DMS114 treated with DMSO at 0.1 percent for 48 hours (cell line): ENCODE data around the gene KIF25.

Experiments used
- DNase-seq: peaks from one replicate; lab custom pipeline; 2025; ENCODE audit not compliant: unreplicated experiment; lab: John Stamatoyannopoulos, UW

Gene KIF25

DNA sequence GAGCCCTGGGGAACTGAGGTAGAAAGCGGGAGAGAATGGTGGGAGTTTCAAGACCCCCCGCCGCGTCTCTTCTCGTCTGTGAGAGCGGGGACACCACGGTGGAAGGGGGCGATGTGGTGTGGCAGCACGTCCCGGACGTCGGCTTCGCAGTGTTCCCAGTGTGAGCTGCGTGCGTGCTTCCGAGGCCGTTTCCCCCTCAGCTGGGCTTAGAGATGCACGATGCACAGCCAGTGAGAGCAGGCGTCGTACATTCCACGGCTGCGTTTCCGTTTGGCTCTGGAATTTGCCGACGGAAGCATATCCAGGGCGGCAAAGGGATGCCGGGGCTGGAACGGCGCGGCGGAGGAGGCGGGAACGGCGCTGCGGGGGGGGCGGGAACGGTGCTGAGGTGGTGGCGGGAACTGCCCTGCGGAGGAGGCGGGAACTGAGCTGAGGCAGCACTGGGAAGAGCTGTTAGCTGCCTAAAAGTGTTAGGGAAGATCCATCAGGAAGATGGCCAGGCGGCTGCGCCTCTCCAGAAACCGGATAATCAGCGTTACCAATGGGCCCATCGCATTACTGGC is 37.7 kb downstream of the KIF25 start:
- peak; percentile 26 for DNase-seq

DNA sequence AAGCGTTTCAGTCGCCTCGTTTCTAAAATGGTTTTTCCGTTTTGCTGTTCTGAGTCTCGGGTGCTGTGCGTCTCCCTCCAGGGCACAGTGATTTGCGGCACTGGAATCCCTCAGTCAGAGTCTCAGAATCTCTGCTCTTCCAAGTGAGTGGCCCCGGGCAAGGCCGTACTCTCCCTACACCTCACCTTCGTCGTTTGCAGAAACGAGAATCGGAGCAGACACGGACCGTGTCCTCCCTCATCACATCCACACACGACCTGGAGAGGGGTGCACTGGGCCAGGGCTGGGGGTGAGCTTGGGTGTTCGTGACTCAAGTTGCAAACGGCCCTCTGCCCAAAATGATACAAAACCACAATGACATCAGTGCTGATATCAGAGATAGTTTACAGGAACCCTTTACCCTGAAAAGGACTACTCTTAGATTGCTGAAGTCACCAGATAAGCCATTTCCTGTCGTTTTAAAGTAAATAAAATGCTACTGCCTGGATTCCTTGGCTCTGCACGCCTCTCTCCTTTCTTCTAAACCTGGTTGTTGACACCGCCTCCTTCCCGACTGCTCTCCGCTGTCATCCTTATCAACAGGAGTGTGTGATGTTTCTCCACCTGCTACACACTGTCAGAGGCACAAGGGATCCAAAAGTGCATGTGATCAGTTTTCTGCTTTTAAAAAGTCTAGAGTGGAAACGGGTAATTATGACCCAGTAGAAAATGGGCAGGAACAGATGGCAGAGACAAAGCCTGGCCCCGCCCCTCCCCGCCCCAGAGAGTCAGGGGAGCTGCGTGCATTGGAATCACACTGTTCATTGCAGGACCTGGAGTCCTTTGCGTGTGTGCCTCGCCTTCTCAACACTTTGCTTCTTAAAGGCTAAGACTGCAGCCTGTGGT is 38.4 kb downstream of the KIF25 start:
- peak; percentile 24 for DNase-seq

DNA sequence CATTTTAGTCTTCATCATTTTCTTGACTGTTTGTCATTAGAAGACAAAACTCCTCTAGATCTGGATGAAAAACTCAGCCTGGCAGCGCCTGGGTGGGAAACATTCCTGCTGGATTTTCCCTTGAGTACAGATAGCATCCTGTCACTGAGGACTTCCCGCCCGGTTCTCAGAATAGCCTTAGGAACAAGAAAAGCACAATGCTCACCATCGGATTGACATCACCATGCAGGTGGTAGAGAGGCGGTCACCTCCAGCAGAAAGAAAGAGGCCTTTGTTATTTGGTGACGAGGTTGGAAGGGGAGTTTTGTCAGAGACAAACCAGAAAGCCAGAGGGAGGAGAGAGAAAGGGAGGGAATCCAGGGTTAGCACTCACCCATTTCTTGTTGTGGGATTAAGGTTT is 39.8 kb downstream of the KIF25 start:
- DNase-seq = no peak

DNA sequence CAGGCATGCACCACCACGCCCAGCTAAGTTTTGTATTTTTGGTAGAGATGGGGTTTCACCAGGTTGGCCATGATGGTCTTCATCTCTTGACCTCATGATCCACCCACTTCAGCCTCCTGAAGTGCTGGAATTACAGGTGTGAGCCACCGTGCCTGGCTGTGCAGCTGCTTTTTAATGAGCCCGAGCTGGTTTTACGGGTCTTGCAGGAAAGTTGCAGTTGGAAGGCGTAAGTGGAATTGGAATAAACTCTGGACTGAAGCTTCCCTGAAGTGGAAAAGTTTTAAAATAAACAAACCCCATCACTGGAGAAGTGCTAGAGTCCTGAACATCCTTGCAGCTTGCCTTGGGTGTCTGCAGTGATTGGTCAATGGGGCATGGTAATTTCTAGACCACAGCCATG is 40.4 kb downstream of the KIF25 start:
- no peak for DNase-seq

DNA sequence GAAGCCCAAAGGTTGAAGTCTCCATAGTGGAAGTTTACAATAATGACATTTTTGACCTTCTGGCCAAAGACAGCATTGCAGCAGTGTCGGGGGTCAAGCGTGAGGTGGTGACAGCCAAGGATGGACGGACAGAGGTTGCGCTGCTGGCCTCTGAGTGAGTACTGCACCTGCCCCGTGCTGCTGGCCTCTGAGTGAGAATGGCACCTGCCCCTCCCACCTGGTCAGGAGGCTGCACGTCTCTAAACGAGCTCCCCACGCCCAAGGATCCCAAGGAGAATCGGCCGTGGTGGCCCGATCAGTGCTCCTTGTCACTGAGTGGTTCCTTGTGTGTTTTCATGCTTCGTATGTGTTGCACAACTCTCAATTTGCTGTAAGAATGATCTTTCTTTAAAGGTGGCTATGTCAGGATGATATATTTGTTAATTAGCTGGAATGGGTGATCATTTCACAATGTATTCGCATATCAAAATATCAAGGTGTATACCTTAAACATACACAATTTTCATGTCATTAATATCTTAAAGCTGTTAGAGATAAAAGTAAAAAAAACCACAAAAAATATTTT is 41.2 kb downstream of the KIF25 start:
- no peak for DNase-seq

DNA sequence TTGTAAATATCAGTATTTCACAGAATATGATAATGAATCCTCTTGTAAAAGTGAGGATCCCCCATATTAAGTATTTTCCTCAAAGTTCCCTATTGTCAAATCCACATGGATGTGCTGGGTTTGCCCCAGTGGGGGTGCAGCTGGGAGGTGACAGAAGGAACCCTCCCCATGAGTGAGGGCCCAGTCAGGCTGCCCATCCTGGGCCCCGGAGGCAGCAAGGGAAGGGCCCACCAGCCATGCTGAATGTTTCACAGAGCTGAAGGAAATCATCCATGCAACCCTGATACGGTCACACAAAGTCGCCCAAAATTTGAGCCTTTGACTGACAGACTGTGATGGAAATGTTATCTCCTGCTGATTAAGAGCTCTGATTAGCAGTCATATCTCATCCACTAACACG is 41.8 kb downstream of the KIF25 start:
- no peak for DNase-seq

DNA sequence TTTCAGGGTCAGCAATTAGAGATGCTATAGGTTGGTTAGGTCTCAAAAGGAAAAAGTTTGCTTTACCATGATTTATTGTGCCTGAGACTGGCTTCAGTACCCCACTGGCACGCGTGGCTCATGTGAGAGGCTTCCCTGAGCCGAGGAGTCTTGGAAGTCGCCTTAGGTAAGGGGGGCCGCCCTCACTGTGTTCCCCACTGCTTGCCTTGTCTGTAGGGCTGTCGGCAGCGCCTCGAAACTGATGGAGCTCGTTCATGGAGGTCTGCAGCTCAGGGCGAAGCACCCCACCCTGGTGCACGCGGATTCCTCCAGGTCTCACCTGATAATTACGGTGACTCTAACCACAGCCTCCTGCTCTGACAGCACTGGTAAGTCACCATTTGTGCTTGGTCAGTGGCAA is 42.4 kb downstream of the KIF25 start:
- DNase-seq = no peak

DNA sequence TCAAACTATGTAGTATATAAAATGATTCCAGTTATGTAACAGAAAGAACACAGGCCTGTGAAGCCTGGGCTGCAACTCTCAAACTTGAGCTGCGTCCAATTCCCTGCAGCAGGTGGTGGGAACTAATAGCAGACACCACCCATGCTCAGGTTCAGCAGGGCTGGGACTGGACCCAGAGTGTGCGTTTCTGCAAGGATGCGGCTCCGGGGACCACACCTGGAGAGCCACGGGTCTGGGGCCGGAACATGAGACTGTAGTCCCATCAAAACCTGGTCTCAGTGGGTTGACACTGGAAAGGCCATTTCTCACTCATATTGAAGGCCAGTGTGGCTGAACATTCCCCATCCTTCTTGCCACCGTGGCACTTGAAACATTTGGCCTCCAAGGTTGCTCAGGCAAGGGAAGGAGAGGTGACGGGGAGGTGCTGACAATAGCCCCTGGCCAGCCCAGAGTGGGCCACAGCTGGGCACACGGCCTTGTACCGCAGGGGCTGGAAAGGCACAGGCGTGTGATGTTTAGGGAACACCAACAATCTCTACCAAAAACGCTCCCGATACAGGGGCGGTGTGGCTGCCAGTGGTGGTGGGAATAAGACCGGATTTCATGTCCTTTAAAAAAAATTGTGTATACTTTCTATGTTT is 43.5 kb downstream of the KIF25 start:
- DNase-seq = no peak

DNA sequence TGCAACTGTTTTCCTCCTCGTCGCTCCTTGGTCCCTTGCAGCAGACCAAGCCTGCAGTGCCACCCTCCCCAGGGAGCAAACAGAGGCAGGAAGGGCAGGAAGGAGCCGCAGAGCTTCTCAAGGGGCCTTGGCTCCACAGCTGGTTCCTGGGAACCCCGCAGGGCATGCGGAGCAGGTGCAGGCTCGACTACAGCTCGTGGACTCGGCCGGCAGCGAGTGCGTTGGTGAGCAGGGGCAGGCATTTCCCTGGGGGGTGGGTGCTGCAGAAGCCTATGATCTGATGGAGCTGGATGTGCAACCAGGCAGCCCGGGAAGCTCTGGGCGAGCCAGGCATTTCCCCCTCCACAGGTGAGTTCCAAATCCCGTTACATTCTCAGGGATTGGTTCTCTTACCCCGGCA is 44.5 kb downstream of the KIF25 start:
- no peak for DNase-seq

DNA sequence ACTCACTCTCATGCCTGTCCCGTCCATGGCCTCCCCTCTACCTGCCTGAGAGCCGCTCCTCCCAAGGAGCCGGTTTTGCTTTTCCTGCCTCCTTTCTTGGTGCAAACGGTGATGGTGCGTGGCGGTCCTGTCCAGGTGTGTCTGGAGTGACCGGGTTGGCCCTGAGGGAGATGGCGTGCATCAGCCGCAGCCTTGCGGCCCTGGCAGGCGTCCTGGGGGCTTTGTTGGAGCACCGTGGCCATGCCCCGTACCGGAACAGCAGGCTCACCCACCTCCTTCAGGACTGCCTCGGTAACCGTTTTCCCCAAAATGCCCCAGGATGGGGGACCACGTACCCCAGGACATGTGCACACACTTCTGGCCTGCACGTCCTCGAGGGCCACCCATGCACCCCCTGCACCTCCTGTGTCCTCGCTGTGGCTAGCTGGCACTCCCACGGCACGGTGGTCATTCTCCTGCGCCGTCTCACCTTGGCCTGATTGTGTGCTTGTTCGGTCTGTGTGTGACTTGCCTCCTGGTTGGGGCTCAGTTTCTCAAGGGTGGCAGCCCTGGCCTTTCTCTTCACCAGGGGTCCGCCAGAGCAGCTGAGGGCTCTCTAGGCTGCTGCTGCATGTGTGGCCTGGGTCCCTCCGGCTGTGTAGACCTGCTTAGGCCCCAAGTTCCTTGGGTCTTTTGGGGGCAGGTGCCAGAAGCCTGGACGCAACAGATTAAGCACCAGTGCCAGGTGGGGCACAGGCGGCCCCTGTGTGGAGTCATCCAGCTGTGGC is 45.1 kb downstream of the KIF25 start:
- DNase-seq = no peak

DNA sequence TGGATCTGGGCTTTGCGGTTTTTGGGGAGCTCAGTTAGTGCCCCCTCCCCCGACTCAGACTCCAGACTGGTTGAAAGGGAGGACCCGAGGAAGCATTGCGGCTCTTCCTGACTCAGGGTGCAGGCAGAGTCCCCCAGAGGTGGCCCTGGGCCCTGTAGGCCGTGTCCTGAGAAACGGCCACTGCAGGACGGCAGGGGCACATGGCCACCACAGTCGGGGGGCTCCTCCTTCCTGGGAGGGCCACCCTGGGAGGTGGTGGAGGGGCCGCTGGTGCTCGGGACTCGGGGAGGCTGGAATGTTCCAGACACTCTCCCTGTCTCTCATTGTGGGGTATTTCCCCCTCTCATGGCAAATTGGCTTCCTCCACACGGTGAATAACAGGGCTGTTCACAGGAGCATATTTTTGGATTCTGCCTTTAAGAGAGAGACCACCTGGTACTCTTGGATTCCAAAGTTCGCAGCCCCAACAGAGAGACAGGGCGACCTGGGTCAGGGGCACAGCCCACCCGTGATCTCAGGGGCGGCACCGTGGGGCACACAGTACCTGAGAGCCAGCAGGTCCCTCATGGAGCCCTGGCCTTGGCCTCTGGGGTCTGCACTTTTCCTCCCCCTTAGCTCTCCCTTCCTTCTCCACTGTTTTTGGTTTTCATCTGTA is 45.8 kb downstream of the KIF25 start:
- no peak for DNase-seq

DNA sequence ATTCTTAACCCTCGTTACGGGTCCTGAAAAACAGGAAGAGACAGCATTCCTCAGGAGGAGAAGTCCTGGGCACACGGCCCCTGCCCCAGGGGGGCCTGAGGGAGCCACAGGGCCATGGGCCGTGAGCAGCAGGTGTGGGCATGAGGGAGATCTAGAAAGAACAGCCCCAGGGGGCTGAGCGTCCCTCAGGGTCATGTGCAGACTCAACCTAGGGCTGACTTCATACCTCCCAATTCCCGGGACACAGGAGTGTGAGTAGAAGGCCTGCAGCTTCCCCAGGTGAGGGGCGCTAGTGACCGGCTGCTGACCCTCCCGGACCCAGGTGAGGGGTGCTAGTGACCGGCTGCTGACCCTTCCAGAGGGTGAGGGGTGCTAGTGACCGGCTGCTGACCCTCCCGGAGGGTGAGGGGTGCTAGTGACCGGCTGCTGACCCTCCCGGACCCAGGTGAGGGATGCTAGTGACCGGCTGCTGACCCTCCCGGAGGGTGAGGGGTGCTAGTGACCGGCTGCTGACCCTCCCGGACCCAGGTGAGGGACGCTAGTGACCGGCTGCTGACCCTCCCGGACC is 46.5 kb downstream of the KIF25 start:
- DNase-seq = no peak

DNA sequence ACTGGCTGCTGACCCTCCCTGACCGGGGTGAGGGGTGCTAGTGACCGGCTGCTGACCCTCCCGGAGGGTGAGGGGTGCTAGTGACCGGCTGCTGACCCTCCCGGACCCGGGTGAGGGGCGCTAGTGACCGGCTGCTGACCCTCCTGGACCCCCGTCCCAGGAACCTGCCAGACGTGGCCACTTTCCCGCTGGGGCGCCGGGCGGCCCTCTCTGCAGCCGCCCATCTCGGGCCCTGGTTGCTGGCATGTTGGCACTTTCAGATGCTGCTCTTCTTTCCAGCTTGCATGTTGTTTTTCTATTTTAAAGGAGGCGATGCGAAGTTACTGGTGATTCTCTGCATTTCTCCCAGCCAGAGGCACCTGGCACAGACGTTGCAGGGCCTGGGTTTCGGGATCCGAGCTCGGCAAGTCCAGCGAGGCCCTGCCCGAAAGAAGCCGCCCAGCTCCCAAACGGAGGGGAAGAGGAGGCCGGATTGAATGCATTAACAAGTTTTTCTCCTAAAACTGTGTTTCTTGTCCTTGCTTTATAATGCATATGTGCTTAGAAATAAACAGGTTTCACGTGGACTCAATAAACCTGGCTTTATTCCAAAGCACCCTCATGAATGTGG is 47.2 kb downstream of the KIF25 start:
- no peak for DNase-seq

DNA sequence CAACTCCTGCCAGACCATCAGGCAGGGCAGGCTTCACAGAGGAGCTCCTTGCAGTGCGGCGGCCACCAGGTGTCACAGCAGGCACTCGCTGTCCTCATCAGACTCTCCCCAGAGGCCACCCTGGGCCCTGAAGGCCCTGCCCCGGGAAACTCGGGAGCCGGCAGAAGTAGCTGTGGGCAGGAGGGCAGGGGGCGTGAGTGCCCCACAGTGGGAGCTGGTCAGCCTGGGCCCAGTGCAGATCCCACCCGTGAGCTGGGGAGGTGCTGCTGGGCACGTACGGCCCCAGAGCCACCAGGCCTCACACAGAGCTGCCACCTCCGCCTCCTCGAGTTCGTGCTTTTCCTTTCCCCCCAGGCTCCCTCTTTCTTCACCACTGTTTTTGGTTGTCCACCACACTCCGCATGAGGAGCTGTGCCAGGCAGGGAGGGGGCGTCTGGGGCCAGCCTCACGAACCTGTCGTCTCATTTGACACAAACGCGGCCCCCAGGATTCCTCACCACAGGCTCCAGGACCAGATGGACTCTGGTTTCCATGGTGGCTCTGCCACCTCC is 47.7 kb downstream of the KIF25 start:
- no peak for DNase-seq

DNA sequence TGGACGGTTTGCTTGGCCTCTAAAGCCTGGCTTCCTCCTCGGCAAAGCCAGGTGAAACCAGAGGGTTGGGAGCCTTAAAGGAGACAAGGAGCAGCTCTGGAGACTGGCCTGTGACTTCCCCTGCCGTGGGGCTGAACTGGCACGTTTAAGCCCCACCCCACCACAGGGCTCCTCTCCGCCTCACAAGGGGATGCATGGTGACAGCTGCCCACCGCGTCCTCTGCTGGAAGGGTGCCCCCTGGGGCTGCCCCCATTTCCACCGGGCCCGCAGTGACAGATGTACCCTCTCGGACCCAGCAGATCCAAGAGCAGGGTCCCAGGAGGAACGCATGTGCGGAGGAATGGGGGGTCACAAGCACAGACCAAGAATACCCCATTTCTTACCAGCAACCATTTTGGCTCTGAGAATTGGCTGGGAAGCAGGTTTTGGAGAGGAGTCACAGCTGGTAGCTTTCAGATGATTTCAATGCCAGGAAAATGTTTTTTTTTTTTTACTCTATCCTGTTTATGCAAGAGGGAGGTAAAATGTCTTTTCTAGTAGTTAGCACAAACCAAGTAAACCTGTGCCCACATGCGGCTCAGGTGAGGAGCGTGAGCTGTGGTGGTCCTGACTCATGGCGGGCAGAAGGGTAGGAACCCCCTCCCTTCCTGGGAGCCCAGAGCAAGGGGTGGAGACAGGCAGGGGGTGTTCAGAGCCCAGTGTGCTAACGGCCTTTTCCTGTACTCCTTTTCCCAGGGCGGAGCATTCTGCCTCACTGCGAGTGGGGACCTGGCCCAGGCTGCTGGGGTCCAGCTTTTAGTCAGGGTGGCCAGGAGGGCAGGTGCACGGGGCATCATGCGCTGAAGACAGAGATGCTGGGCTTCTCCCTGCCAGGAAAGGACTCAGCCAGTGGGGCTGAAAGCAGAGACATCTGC is 48.5 kb downstream of the KIF25 start:
- DNase-seq = no peak

DNA sequence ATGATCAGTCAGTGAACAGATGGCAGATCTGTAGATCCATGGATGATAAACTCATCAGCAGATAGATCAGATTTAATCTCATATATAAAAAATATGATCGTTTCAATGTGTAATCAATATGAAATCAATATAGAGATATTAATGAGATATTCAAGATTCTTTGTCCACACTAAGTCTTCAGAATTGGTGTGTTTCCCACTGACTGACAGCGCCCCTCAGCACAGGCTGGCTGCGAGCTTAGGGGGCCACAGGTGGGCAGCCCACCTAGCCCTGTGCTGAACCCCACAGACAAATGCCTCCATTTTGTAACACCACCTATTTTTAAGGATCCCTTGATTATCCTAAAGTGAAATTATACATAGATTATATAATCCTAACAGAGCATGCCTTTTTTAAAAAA is 49.2 kb downstream of the KIF25 start:
- no peak for DNase-seq

DNA sequence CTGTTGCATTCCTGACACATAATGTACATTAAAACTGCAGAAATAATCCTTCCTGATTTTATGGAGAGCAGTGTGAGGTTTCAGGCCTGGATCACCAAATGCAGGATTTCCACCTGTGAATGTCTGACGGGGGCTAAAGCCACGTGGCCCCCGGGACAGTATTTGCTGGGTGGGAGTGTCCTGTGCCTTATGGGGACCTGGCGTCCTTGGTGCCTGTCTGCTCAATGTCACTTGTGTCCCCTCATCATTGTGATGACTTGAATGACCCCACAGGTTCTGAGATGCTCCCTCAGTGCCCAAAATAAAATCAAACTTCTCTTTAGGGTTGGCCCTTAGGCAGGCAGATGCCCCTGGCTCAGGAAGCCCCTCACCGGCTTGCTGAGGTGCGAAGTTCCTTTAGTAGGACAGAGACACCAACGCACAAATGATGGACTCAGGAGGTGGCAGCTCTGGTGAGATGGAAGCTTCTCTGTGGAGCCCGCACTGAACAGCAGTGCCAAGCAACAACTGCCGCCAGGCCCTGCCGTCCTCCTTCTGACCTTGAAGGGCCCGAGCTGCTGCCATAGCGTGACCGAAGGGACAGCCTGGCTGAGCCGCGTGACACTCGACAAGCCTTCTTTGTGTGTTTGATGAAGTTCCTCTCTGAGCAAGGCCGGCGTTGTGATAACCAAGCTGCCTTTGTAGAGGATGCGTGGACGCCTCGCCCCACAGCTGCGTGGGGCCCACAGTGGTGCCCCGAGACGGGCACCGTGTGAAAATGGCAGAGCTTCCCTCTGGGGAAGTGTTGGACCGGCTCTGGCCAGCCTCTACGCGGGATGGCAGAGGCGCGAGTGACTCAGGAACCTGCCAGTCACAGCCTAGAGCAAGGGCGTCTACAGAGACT is 50.6 kb downstream of the KIF25 start:
- DNase-seq = no peak

DNA sequence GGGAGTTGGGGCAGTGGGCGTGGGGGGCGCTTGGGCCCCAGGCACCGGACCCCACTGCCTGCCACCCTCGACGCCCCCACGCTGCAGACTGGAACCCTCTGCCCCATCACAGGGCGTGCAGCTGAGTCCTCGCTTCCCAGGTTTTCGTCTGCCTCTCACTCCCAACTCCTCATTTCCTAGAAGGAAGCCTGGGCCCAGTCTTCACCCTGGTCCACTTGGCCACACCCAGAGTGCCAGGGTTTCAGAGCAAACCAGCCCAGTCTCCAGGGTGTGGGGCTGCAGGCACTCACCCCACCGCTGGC is 51.2 kb downstream of the KIF25 start:
- no peak for DNase-seq
